MCF 10A (cell line): ENCODE measurements around the gene KRTAP10-3. TPM values are rescaled to one million over a fixed set of nuclear protein-coding genes. Genes with fewer than 3 reads are reported as not detected.

Experiments used
- BruUV-seq: library from RNA; stranded (reverse); fragments of 400-500 nt; replicated peaks from 2 replicates; lab custom pipeline; 2021; lab: Mats Ljungman, UMichigan
- CTCF ChIA-PET: fragments of 300-600 bp; sonication (Branson Sonifier 250); formaldehyde crosslinking; extraction: SDS; loops from one replicate; lab custom pipeline; 2021; ENCODE audit warnings: antibody characterized with exemption, inconsistent platforms; lab: Yijun Ruan, JAX
- POLR2A ChIA-PET: fragments of 300-600, 350-650 bp; sonication (Branson Sonifier 250); formaldehyde crosslinking; extraction: SDS; loops from one replicate; lab custom pipeline; 2020; ENCODE audit warnings: antibody characterized with exemption, inconsistent platforms; lab: Yijun Ruan, JAX
- DNase-seq: peaks from one replicate; pipeline ENCODE4 v3.0.0-alpha.2; 2018; ENCODE audit not compliant: unreplicated experiment
- H3K27ac Mint-ChIP-seq: one replicate; pipeline ENCODE4 v1.8.0; 2022; ENCODE audit warnings: mild to moderate bottlenecking, low read depth, mixed read lengths; ENCODE audit not compliant: unreplicated experiment
- H3K27me3 Mint-ChIP-seq: one replicate; pipeline ENCODE4 v1.8.0; 2022; ENCODE audit warnings: mixed read lengths; ENCODE audit not compliant: insufficient read depth, unreplicated experiment
- H3K36me3 Mint-ChIP-seq: one replicate; pipeline ENCODE4 v1.8.0; 2022; ENCODE audit warnings: mild to moderate bottlenecking, moderate library complexity, mixed read lengths; ENCODE audit not compliant: insufficient read depth, unreplicated experiment
- H3K4me1 Mint-ChIP-seq: one replicate; pipeline ENCODE4 v1.8.0; 2022; ENCODE audit warnings: mixed read lengths; ENCODE audit not compliant: insufficient read depth, unreplicated experiment
- H3K4me3 Mint-ChIP-seq: one replicate; pipeline ENCODE4 v1.8.0; 2022; ENCODE audit warnings: mild to moderate bottlenecking, moderate library complexity, mixed read lengths; ENCODE audit not compliant: unreplicated experiment
- H3K9me3 Mint-ChIP-seq: one replicate; pipeline ENCODE4 v1.8.0; 2022; ENCODE audit warnings: mixed read lengths; ENCODE audit not compliant: unreplicated experiment
- intact Hi-C: fragments of 100-400 bp; cut with micrococcal nuclease; formaldehyde crosslinking; loops from 2 replicates; pipeline ENCODE4 v1.14.1; 2022
- total RNA-seq: library from RNA; stranded (reverse); gene quantifications from 2 replicates; pipeline ENCODE4 v1.2.3, GENCODE V29; 2022
- TF ChIP-seq, protein P1 (sequence below): fragments of 200-600 bp; IDR thresholded peaks from one replicate; pipeline ENCODE4 v1.8.0; 2022; ENCODE audit warnings: antibody characterized with exemption, mild to moderate bottlenecking; ENCODE audit not compliant: unreplicated experiment

The KRTAP10-3 gene
- total RNA-seq, 1 experiment from 2014 or later = not detected

DNA sequence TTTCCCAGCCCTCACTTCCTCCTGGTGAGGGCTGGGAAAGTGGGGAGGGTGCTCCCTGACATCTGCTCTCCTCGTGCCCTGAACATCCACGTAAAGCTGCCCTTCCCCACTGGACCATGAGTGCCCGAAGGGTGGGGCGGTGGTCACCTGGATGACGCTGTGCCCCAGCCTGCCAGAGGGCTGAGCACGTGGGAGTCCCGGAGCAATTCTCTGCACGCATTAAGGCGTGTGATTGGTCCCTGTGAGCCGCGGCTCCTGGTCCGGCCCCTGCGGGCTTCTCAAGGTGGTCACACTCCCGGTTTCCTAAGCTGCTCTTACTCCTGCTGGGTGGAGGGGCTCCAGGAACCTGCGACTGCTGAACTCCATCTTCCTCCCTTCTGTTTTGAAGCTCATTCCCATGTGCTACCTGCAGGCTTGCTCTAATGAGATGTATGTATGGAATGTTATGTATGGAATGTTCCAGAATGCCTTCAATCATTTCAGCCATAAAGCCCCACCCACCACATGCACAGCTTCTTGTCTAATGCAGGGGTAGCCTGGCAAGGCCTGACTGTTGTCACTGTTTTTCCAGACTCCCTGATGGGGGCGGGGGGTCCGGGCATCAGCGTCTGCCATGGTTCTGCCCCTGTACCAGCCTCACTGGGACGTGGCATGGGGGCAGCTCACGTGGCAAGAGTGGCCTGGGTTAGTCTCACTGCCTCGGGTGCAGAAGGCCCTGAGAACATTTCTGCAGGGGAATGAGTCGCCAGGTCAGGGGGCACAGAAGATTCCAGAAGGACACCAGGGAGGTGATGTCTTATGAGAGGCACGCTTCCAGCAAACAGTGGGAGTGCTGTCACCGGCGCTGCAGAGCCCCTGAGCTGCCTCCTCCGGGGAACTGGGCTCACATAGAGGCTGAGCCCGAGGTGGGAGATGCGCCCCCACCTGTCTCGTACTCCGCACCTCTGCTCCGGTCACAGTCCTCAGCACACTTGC lies 38.0 kb downstream of the KRTAP10-3 start:
- no peak overlapping the region for H3K4me3 Mint-ChIP-seq
- no peak overlapping the region for H3K27ac Mint-ChIP-seq
- peaks cover 16% of the 10 kb centered on the region for H3K27me3 Mint-ChIP-seq
- ChIA-PET CTCF (interaction anchor here (2.0 kb wide), 1 partner anchor 10 kb away, joined by 5 read pairs; no protein-coding TSS in a partner anchor), POLR2A (no interaction called here)
- no peaks in the 10 kb centered on the region for H3K4me1 Mint-ChIP-seq
- no TSS peak for BruUV-seq
- H3K36me3 Mint-ChIP-seq = no peaks in the 10 kb centered on the region
- intact Hi-C loops = no loop called here
- no peak for DNase-seq
- TF ChIP-seq, protein P1, sequence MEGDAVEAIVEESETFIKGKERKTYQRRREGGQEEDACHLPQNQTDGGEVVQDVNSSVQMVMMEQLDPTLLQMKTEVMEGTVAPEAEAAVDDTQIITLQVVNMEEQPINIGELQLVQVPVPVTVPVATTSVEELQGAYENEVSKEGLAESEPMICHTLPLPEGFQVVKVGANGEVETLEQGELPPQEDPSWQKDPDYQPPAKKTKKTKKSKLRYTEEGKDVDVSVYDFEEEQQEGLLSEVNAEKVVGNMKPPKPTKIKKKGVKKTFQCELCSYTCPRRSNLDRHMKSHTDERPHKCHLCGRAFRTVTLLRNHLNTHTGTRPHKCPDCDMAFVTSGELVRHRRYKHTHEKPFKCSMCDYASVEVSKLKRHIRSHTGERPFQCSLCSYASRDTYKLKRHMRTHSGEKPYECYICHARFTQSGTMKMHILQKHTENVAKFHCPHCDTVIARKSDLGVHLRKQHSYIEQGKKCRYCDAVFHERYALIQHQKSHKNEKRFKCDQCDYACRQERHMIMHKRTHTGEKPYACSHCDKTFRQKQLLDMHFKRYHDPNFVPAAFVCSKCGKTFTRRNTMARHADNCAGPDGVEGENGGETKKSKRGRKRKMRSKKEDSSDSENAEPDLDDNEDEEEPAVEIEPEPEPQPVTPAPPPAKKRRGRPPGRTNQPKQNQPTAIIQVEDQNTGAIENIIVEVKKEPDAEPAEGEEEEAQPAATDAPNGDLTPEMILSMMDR = no peak
- H3K9me3 Mint-ChIP-seq = no peaks in the 10 kb centered on the region

DNA sequence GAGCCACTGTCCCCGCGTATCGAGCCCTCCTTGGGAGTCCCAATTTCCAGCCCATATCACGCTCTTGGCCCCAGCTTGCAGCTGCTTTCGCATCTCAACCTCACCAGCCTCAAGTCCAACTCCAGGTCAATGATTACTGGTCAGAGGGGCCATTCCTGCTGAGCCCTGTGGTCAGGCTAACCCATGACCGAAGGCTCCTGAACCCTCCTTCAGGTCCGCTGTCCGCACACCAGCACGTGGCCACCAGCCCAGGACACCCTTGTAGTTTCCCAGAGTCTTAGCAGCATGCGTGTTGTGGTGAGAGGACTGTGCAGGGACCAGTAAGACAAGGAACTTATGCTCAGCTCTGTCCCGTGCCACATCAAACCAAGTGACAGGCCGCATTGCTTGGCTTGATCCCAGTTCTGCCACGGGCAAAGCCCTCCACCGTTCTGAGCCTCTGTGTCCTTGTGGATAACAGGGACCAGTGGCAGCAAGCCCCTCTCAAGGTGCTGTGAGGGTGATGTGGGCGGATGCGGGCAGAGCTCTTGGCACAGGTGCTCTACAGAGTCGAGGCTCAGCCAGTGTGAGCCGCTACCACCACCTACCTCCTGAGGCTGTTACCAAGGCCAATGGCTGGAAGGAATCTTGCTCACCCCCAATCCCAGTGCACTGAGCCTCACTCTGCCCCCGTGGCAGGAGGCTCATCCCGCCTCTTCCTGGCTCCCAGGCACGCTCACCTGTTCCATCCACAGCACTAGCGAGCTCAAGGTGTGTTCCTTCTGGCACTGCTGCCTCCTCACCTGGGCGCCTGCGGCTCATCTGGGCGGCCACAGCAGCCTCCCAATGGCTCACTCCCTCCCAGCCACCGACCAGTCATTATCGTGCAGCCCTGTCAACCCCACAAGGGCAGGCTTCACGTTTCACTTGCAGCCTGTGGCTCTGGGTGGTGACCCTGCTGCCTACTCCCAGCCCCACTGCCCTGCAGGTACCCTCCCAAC lies 39.0 kb downstream of the KRTAP10-3 start:
- CTCF ChIA-PET = interaction anchor here (1.2 to 2.0 kb wide), 2 partner anchors 9 to 274 kb away, joined by 4 to 5 read pairs; no protein-coding TSS in a partner anchor

DNA sequence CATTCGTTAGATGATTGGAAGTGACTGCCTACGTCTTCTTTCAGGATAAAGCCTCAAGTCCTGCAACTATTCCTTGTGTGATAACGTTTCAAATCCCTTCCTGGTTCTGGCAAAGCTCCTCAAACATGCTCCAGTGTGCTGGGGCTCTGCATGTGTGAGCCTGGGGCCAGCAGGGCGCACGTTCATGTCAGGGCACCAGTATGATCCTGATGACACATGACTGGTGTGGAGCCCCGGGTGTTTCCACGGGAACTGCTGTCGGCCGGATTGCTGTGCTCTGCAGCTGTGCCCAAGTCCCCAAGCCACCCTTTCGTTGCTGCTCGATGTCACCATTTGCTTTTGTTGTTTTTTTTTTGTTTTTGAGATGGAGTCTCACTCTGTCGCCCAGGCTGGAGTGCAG lies 39.9 kb downstream of the KRTAP10-3 start:
- peaks cover 16% of the 10 kb centered on the region for H3K27me3 Mint-ChIP-seq
- H3K36me3 Mint-ChIP-seq = no peaks in the 10 kb centered on the region
- TF ChIP-seq, protein P1 = no peak
- ChIA-PET CTCF (interaction anchor here (1.2 to 2.0 kb wide), 2 partner anchors 8 to 275 kb away, joined by 4 to 5 read pairs; no protein-coding TSS in a partner anchor), POLR2A (no interaction called here)
- intact Hi-C loops = no loop called here
- H3K4me3 Mint-ChIP-seq = no peak overlapping the region
- DNase-seq = no peak
- H3K4me1 Mint-ChIP-seq = no peaks in the 10 kb centered on the region
- H3K9me3 Mint-ChIP-seq = no peaks in the 10 kb centered on the region
- no TSS peak for BruUV-seq
- H3K27ac Mint-ChIP-seq = no peak overlapping the region

More for the DNA sequence above, 39.0 kb downstream of the KRTAP10-3 start:
- DNase-seq = no peak
- Mint-ChIP-seq H3K27ac (no peak overlapping the region), H3K27me3 (peaks cover 16% of the 10 kb centered on the region), H3K9me3 (no peaks in the 10 kb centered on the region), H3K4me3 (no peak overlapping the region), H3K36me3 (no peaks in the 10 kb centered on the region), H3K4me1 (no peaks in the 10 kb centered on the region)
- POLR2A ChIA-PET = no interaction called here
- intact Hi-C loops = no loop called here
- no TSS peak for BruUV-seq
- TF ChIP-seq, protein P1 = no peak
